CD8-positive, alpha-beta memory T cell (primary cell): ENCODE results near the gene ALKBH5. TPM values are rescaled to one million over a fixed set of nuclear protein-coding genes. Genes with fewer than 3 reads are reported as not detected.

Experiments
- CTCF ChIA-PET: fragments of 350-600 bp; sonication (Branson Sonifier 250); formaldehyde crosslinking; loops from one replicate; lab custom pipeline; 2021; ENCODE audit warnings: antibody characterized with exemption; lab: Charles Lee
- POLR2A ChIA-PET: fragments of 350-600 bp; sonication (Branson Sonifier 250); formaldehyde crosslinking; loops from one replicate; lab custom pipeline; 2021; ENCODE audit warnings: antibody characterized with exemption; lab: Charles Lee
- DNase-seq, 5 donors: peaks; one replicate each; pipeline versions ENCODE4 v3.0.0 to v3.0.0-alpha.2; 2020 to 2022; ENCODE audit warnings: mixed read lengths in 1 of 5
- H3K27ac ChIP-seq: one replicate; pipeline ENCODE4 v1.7.0; 2013; ENCODE audit warnings: low read depth, mild to moderate bottlenecking, low read length, moderate library complexity
- H3K27me3 ChIP-seq: 2 replicates; pipeline ENCODE4 v1.7.0; 2013; ENCODE audit warnings: low read length, mild to moderate bottlenecking; ENCODE audit not compliant: insufficient read depth, poor library complexity, severe bottlenecking
- H3K36me3 ChIP-seq: 2 replicates; pipeline ENCODE4 v1.7.0; 2013; ENCODE audit warnings: mild to moderate bottlenecking, low read length, moderate library complexity; ENCODE audit not compliant: insufficient read depth
- H3K4me1 ChIP-seq: 2 replicates; pipeline ENCODE4 v1.7.0; 2013; ENCODE audit warnings: mild to moderate bottlenecking, low read length, moderate library complexity; ENCODE audit not compliant: insufficient read depth
- H3K4me3 ChIP-seq: 2 replicates; pipeline ENCODE4 v1.7.0; 2013; ENCODE audit warnings: mild to moderate bottlenecking, low read length
- H3K9me3 ChIP-seq: 2 replicates; pipeline ENCODE4 v1.7.0; 2013; ENCODE audit warnings: mild to moderate bottlenecking, low read length
- H3K27ac Mint-ChIP-seq, 8 donors: one replicate each; pipeline ENCODE4 v1.8.0; 2020 to 2021; ENCODE audit warnings: mixed read lengths in 8 of 8, mild to moderate bottlenecking in 6 of 8, inconsistent platforms in 3 of 8, moderate library complexity in 3 of 8
- H3K27me3 Mint-ChIP-seq, 2 donors: one replicate each; pipeline ENCODE4 v1.8.0; 2020 to 2021; ENCODE audit warnings: mixed read lengths in 2 of 2, mild to moderate bottlenecking in 1 of 2, moderate library complexity in 1 of 2
- H3K36me3 Mint-ChIP-seq, 3 donors: one replicate each; pipeline ENCODE4 v1.8.0; 2020 to 2021; ENCODE audit warnings: mixed read lengths in 3 of 3, inconsistent platforms in 1 of 3, mild to moderate bottlenecking in 1 of 3
- H3K4me1 Mint-ChIP-seq, 3 donors: one replicate each; pipeline ENCODE4 v1.8.0; 2020 to 2021; ENCODE audit warnings: mixed read lengths in 3 of 3, inconsistent platforms in 1 of 3, mild to moderate bottlenecking in 1 of 3
- H3K4me3 Mint-ChIP-seq, 7 donors: one replicate each; pipeline ENCODE4 v1.8.0; 2020 to 2021; ENCODE audit warnings: mixed read lengths in 7 of 7, mild to moderate bottlenecking in 6 of 7, moderate library complexity in 4 of 7, inconsistent platforms in 2 of 7
- H3K9me3 Mint-ChIP-seq, 5 donors: one replicate each; pipeline ENCODE4 v1.8.0; 2020 to 2022; ENCODE audit warnings: mixed read lengths in 5 of 5, mild to moderate bottlenecking in 3 of 5, moderate library complexity in 2 of 5, inconsistent platforms in 1 of 5
- polyA plus RNA-seq: library from polyadenylated mRNA; unstranded; fragments of 300-500 nt; fragmentation: Illumina TruSeq; gene quantifications from one replicate; pipeline ENCODE4 v1.2.3, GENCODE V29; 2021
- total RNA-seq, 2 experiments: library from RNA; stranded (reverse); gene quantifications; one replicate each; pipeline ENCODE4 v1.2.3, GENCODE V29; 2021

ALKBH5 gene
- total and polyA plus RNA-seq, 3 experiments from 2014 or later = 117 to 152 (median 123) TPM

GRCh38 chr17:18141210-18141803 lies 42.3 kb upstream of the ALKBH5 start:
- Mint-ChIP-seq H3K27ac (no peak overlapping the region), H3K36me3 (no peaks in the 10 kb centered on the region), H3K9me3 (no peaks in the 10 kb centered on the region), H3K4me1 (peaks cover 4 to 7% (median 6%) of the 10 kb centered on the region in 3 donors), H3K4me3 (no peak overlapping the region), H3K27me3 (no peaks in the 10 kb centered on the region)
- H3K36me3 ChIP-seq = no peaks in the 10 kb centered on the region
- no peaks in the 10 kb centered on the region for H3K9me3 ChIP-seq
- no peaks in the 10 kb centered on the region for H3K27me3 ChIP-seq
- DNase-seq = peak in 2 of 5 donors; percentile 28 to 59
- ChIA-PET CTCF (interaction anchor here (0.9 to 1.6 kb wide), 5 partner anchors 10 to 78 kb away, joined by 3 to 6 read pairs (median 4); no protein-coding TSS in a partner anchor), POLR2A (no interaction called here)
- no peak overlapping the region for H3K27ac ChIP-seq
- no peak overlapping the region for H3K4me3 ChIP-seq
- H3K4me1 ChIP-seq = peaks cover 4% of the 10 kb centered on the region

GRCh38 chr17:18142417-18142816 lies 41.2 kb upstream of the ALKBH5 start:
- no peak overlapping the region for H3K4me3 Mint-ChIP-seq
- Histone ChIP-seq H3K36me3 (no peaks in the 10 kb centered on the region), H3K9me3 (no peaks in the 10 kb centered on the region), H3K27ac (no peak overlapping the region), H3K4me3 (no peak overlapping the region), H3K27me3 (no peaks in the 10 kb centered on the region), H3K4me1 (peaks cover 4% of the 10 kb centered on the region)
- ChIA-PET POLR2A (interaction anchor here (0.5 to 1.1 kb wide), 2 partner anchors 41 to 58 kb away, joined by 4 to 5 read pairs; partner anchors contain the start of gene ALKBH5), CTCF (interaction anchor here (1.5 to 1.9 kb wide), 5 partner anchors 12 to 77 kb away, joined by 3 to 6 read pairs (median 4); no protein-coding TSS in a partner anchor)
- DNase-seq = no peak
- no peaks in the 10 kb centered on the region for H3K27me3 Mint-ChIP-seq
- H3K36me3 Mint-ChIP-seq = no peaks in the 10 kb centered on the region
- H3K4me1 Mint-ChIP-seq = peaks cover 4 to 7% (median 6%) of the 10 kb centered on the region in 3 donors
- no peak overlapping the region for H3K27ac Mint-ChIP-seq
- H3K9me3 Mint-ChIP-seq = no peaks in the 10 kb centered on the region

- H3K4me1 Mint-ChIP-seq = peaks cover 4 to 7% (median 6%) of the 10 kb centered on the region in 3 donors
- ChIA-PET POLR2A (no interaction called here), CTCF (interaction anchor here (0.9 to 1.9 kb wide), 5 partner anchors 11 to 76 kb away, joined by 3 to 6 read pairs (median 4); no protein-coding TSS in a partner anchor)
- H3K4me3 Mint-ChIP-seq = no peak overlapping the region
- H3K9me3 ChIP-seq = no peaks in the 10 kb centered on the region
- no peak for DNase-seq
- no peak overlapping the region for H3K27ac ChIP-seq
- H3K27ac Mint-ChIP-seq = no peak overlapping the region
- no peaks in the 10 kb centered on the region for H3K27me3 Mint-ChIP-seq
- no peaks in the 10 kb centered on the region for H3K36me3 ChIP-seq
- no peaks in the 10 kb centered on the region for H3K36me3 Mint-ChIP-seq
- no peaks in the 10 kb centered on the region for H3K9me3 Mint-ChIP-seq
- peaks cover 4% of the 10 kb centered on the region for H3K4me1 ChIP-seq
- H3K27me3 ChIP-seq = no peaks in the 10 kb centered on the region
- no peak overlapping the region for H3K4me3 ChIP-seq
Observed at GRCh38 chr17:18143044-18143936, 40.3 kb upstream of the ALKBH5 start.

GRCh38 chr17:18144261-18144660 lies 39.4 kb upstream of the ALKBH5 start:
- H3K4me1 ChIP-seq = peaks cover 4% of the 10 kb centered on the region
- Mint-ChIP-seq H3K27ac (peak overlapping the region in 1 of 8 donors; percentile 82), H3K4me1 (peaks cover 4 to 7% (median 6%) of the 10 kb centered on the region in 3 donors), H3K9me3 (no peaks in the 10 kb centered on the region), H3K4me3 (no peak overlapping the region), H3K27me3 (no peaks in the 10 kb centered on the region), H3K36me3 (no peaks in the 10 kb centered on the region)
- DNase-seq = no peak
- no peaks in the 10 kb centered on the region for H3K9me3 ChIP-seq
- no peak overlapping the region for H3K4me3 ChIP-seq
- ChIA-PET CTCF (interaction anchor here (0.9 kb wide), 1 partner anchor 11 kb away, joined by 3 read pairs; no protein-coding TSS in a partner anchor), POLR2A (no interaction called here)
- H3K36me3 ChIP-seq = no peaks in the 10 kb centered on the region
- H3K27ac ChIP-seq = no peak overlapping the region
- no peaks in the 10 kb centered on the region for H3K27me3 ChIP-seq

GRCh38 chr17:18144855-18145254 lies 38.8 kb upstream of the ALKBH5 start:
- no peaks in the 10 kb centered on the region for H3K36me3 Mint-ChIP-seq
- Histone ChIP-seq H3K4me1 (peaks cover 4% of the 10 kb centered on the region), H3K4me3 (no peak overlapping the region), H3K27me3 (no peaks in the 10 kb centered on the region), H3K27ac (no peak overlapping the region), H3K36me3 (no peaks in the 10 kb centered on the region), H3K9me3 (no peaks in the 10 kb centered on the region)
- no peaks in the 10 kb centered on the region for H3K9me3 Mint-ChIP-seq
- H3K4me1 Mint-ChIP-seq = peaks cover 4 to 7% (median 6%) of the 10 kb centered on the region in 3 donors
- ChIA-PET POLR2A (no interaction called here), CTCF (no interaction called here)
- peak overlapping the region in 2 of 8 donors; percentile 43 to 57 for H3K27ac Mint-ChIP-seq
- no peaks in the 10 kb centered on the region for H3K27me3 Mint-ChIP-seq
- no peak for DNase-seq
- no peak overlapping the region for H3K4me3 Mint-ChIP-seq

- Histone ChIP-seq H3K9me3 (no peaks in the 10 kb centered on the region), H3K4me3 (no peak overlapping the region), H3K27ac (no peak overlapping the region), H3K36me3 (no peaks in the 10 kb centered on the region), H3K4me1 (peaks cover 3% of the 10 kb centered on the region), H3K27me3 (no peaks in the 10 kb centered on the region)
- H3K4me1 Mint-ChIP-seq = peaks cover 4 to 6% (median 6%) of the 10 kb centered on the region in 3 donors
- H3K9me3 Mint-ChIP-seq = no peaks in the 10 kb centered on the region
- ChIA-PET POLR2A (no interaction called here), CTCF (interaction anchor here (1.1 kb wide), 1 partner anchor 8 kb away, joined by 3 read pairs; no protein-coding TSS in a partner anchor)
- H3K4me3 Mint-ChIP-seq = no peak overlapping the region
- DNase-seq = no peak
- H3K27me3 Mint-ChIP-seq = no peaks in the 10 kb centered on the region
- H3K27ac Mint-ChIP-seq = no peak overlapping the region
- H3K36me3 Mint-ChIP-seq = no peaks in the 10 kb centered on the region
Observed at GRCh38 chr17:18145811-18146210, 37.8 kb upstream of the ALKBH5 start.

- no peaks in the 10 kb centered on the region for H3K27me3 ChIP-seq
- no peaks in the 10 kb centered on the region for H3K27me3 Mint-ChIP-seq
- POLR2A ChIA-PET = no interaction called here
Observed at GRCh38 chr17:18146259-18146658, 37.4 kb upstream of the ALKBH5 start.

More at GRCh38 chr17:18146259-18146658, 37.4 kb upstream of the ALKBH5 start:
- no peak overlapping the region for H3K27ac ChIP-seq
- CTCF ChIA-PET = interaction anchor here (1.1 kb wide), 1 partner anchor 9 kb away, joined by 3 read pairs; no protein-coding TSS in a partner anchor
- no peaks in the 10 kb centered on the region for H3K36me3 ChIP-seq
- Mint-ChIP-seq H3K36me3 (no peaks in the 10 kb centered on the region), H3K4me3 (no peak overlapping the region), H3K4me1 (peaks cover 0 to 2% (median 2%) of the 10 kb centered on the region in 3 donors), H3K9me3 (no peaks in the 10 kb centered on the region), H3K27ac (no peak overlapping the region)
- no peaks in the 10 kb centered on the region for H3K9me3 ChIP-seq
- no peak overlapping the region for H3K4me3 ChIP-seq
- H3K4me1 ChIP-seq = no peaks in the 10 kb centered on the region
- DNase-seq = no peak
